A673 (cell line): ENCODE results near the gene EBF4. TPM values are rescaled to one million over a fixed set of nuclear protein-coding genes. Genes with fewer than 3 reads are reported as not detected.
"Not testable (repeated sequence)": the region's sequence is repeated elsewhere in the genome, so short reads cannot be mapped to it uniquely, and the experiment has no call there.

Experiments
- BruUV-seq: library from RNA; stranded (reverse); fragments of 400-500 nt; replicated peaks from 2 replicates; lab custom pipeline; 2021; lab: Mats Ljungman, UMichigan
- CTCF ChIA-PET: fragments of 300-600 bp; sonication (Branson Sonifier 250); formaldehyde crosslinking; loops from one replicate; lab custom pipeline; 2022; ENCODE audit warnings: antibody characterized with exemption; lab: Charles Lee
- POLR2A ChIA-PET: fragments of 300-600 bp; sonication (Branson Sonifier 250); formaldehyde crosslinking; loops from one replicate; lab custom pipeline; 2022; ENCODE audit warnings: antibody characterized with exemption; ENCODE audit not compliant: low non-redundant PET; lab: Charles Lee
- DNase-seq: peaks from one replicate; pipeline ENCODE4 v3.0.0-alpha.2; 2015; ENCODE audit warnings: low spot score
- H3K27ac ChIP-seq: fragments of 200-600 bp; sonication (generic); 2 replicates; pipeline ENCODE4 v1.5.1; 2016; ENCODE audit warnings: mixed run types, low read depth, mild to moderate bottlenecking, mixed read lengths, antibody characterized with exemption, low read length; ENCODE audit not compliant: poor library complexity, severe bottlenecking
- H3K27me3 ChIP-seq: fragments of 200-600 bp; sonication (generic); replicated peaks from 2 replicates; pipeline ENCODE4 v1.6.1; 2017; ENCODE audit warnings: mixed run types, low read depth, mild to moderate bottlenecking, mixed read lengths, antibody characterized with exemption, low read length; ENCODE audit not compliant: insufficient read depth, poor library complexity
- H3K36me3 ChIP-seq: fragments of 200-600 bp; sonication (generic); 2 replicates; pipeline ENCODE4 v1.6.1; 2016; ENCODE audit warnings: mixed run types, mild to moderate bottlenecking, mixed read lengths, antibody characterized with exemption, low read length; ENCODE audit not compliant: insufficient read depth, poor library complexity, severe bottlenecking
- H3K4me1 ChIP-seq: fragments of 200-600 bp; sonication (generic); 2 replicates; pipeline ENCODE4 v1.6.1; 2017; ENCODE audit warnings: mixed run types, mild to moderate bottlenecking, mixed read lengths, antibody characterized with exemption, low read length; ENCODE audit not compliant: insufficient read depth, poor library complexity, severe bottlenecking
- H3K4me3 ChIP-seq: fragments of 200-600 bp; sonication (generic); 2 replicates; pipeline ENCODE4 v1.5.1; 2016; ENCODE audit warnings: low read depth, mixed run types, mild to moderate bottlenecking, mixed read lengths, low read length; ENCODE audit not compliant: poor library complexity, severe bottlenecking
- H3K9me3 ChIP-seq: fragments of 200-600 bp; sonication (generic); 2 replicates; pipeline ENCODE4 v1.6.1; 2016; ENCODE audit warnings: mixed run types, low read depth, mild to moderate bottlenecking, mixed read lengths, antibody characterized with exemption, low read length; ENCODE audit not compliant: poor library complexity, severe bottlenecking
- CTCF ChIP-seq: fragments of 300-800, 200-600 bp; sonication (generic); conservative IDR thresholded peaks from 2 replicates; pipeline ENCODE4 v1.5.1; 2017; ENCODE audit warnings: low read depth, mild to moderate bottlenecking, antibody characterized with exemption, low read length, moderate library complexity, mixed read lengths
- EZH2 ChIP-seq: fragments of 200-600 bp; sonication (generic); IDR thresholded peaks from 2 replicates; pipeline ENCODE4 v1.6.1; 2017; ENCODE audit warnings: borderline replicate concordance, low read depth, mild to moderate bottlenecking, mixed read lengths, antibody characterized with exemption, low read length; ENCODE audit not compliant: poor library complexity, severe bottlenecking
- intact Hi-C: fragments of 100-400 bp; cut with micrococcal nuclease; formaldehyde crosslinking; loops from one replicate; pipeline ENCODE4 v1.10.0; 2022; ENCODE audit not compliant: unreplicated experiment
- total RNA-seq: library from RNA; stranded (reverse); gene quantifications from 2 replicates; pipeline ENCODE4 v1.2.3, GENCODE V29; 2021

Gene EBF4
- total RNA-seq, 1 experiment from 2014 or later = 0.52 TPM

- Histone ChIP-seq H3K4me1 (no peaks in the 10 kb centered on the region), H3K36me3 (no peaks in the 10 kb centered on the region), H3K27ac (no peak overlapping the region), H3K27me3 (peaks cover 51% of the 10 kb centered on the region), H3K9me3 (no peaks in the 10 kb centered on the region), H3K4me3 (no peak overlapping the region)
- ChIA-PET POLR2A (no interaction called here), CTCF (interaction anchor here (0.6 kb wide), 1 partner anchor 247 kb away, joined by 3 read pairs; no protein-coding TSS in a partner anchor)
- TF ChIP-seq EZH2 (no peak), CTCF (no peak)
- intact Hi-C loops = no loop called here
- BruUV-seq = no TSS peak
- DNase-seq = no peak
Measured at GRCh38 chr20:2805689-2806350, 113.2 kb downstream of the EBF4 start.

DNA sequence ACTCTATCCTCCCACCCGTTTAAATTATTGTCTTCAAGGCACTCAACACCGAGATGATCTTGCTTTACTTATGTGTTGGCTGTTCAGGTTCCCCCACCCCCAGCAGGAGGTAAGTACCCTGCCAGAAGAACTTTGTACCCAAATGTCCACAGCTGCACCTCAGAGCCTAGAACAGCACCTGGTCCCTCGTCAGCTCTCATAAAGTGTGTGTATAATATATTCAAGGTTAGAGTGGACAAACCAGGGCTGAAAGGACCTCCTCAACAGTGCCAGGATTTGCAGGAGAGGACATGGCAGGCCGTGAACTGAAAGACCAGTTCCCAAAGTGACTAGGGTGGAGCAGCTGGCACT is 113.7 kb downstream of the EBF4 start:
- ChIA-PET CTCF (interaction anchor here (0.6 kb wide), 1 partner anchor 246 kb away, joined by 3 read pairs; no protein-coding TSS in a partner anchor), POLR2A (no interaction called here)
- no TSS peak for BruUV-seq
- no peak for TF ChIP-seq EZH2
- no peak for TF ChIP-seq CTCF
- H3K9me3 ChIP-seq = peaks cover 4% of the 10 kb centered on the region
- intact Hi-C loops = no loop called here
- H3K27ac ChIP-seq = no peak overlapping the region
- no peak overlapping the region for H3K4me3 ChIP-seq
- H3K4me1 ChIP-seq = no peaks in the 10 kb centered on the region
- DNase-seq = no peak
- H3K27me3 ChIP-seq = peaks cover 45% of the 10 kb centered on the region
- H3K36me3 ChIP-seq = no peaks in the 10 kb centered on the region

DNA sequence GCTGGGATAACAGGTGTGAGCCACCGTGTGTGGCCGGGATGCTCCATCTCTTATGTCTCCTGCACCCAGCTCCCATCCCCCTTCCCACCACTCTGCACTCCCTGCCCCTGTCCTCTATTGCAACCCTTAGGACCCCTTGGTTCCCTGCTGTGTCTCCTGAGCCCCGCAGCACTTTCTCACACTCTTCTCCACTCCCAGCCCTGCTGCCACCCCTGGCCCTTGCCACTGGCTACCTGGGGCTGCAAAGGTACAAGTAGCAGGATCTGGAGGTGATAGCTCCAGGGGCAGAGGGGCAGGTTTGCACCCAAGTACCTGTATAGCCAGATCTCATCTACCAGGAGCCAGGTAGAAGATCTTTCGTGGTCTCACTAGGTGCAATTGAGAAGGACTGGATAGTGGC is 114.4 kb downstream of the EBF4 start:
- TF ChIP-seq EZH2 (no peak), CTCF (no peak)
- DNase-seq = no peak
- Histone ChIP-seq H3K36me3 (no peaks in the 10 kb centered on the region), H3K9me3 (peaks cover 10% of the 10 kb centered on the region), H3K4me3 (no peak overlapping the region), H3K4me1 (no peaks in the 10 kb centered on the region), H3K27ac (no peak overlapping the region), H3K27me3 (peaks cover 39% of the 10 kb centered on the region)
- intact Hi-C loops = no loop called here
- BruUV-seq = no TSS peak
- CTCF ChIA-PET = no interaction called here
- POLR2A ChIA-PET = no interaction called here

- H3K36me3 ChIP-seq, POLR2A ChIA-PET, H3K4me3 ChIP-seq, BruUV-seq, H3K4me1 ChIP-seq, intact Hi-C loops, H3K27ac ChIP-seq, DNase-seq: not testable (repeated sequence)
- Histone ChIP-seq H3K27me3 (peaks cover 30% of the 10 kb centered on the region), H3K9me3 (peaks cover 17% of the 10 kb centered on the region)
- CTCF ChIA-PET = interaction anchor here (0.6 kb wide), 1 partner anchor 115 kb away, joined by 9 read pairs; the partner anchor contains the start of gene EBF4
Measured at GRCh38 chr20:2807929-2808328, 115.3 kb downstream of the EBF4 start.
